Panc1 (cell line): ENCODE measurements around the gene PSKH1. TPM values are rescaled to one million over a fixed set of nuclear protein-coding genes. Genes with fewer than 3 reads are reported as not detected.

Source experiments
- ATAC-seq: fragments of 200-7000 bp; cut with Tn5 transposase; 2 replicates; pipeline ENCODE4 v1.9.1; 2020; ENCODE audit warnings: mild to moderate bottlenecking, moderate library complexity
- BruUV-seq: library from RNA; stranded (reverse); fragments of 400-500 nt; replicated peaks from 2 replicates; lab custom pipeline; 2021; lab: Mats Ljungman, UMichigan
- CTCF ChIA-PET: fragments of 300-600 bp; sonication (Branson Sonifier 250); formaldehyde crosslinking; loops from one replicate; lab custom pipeline; 2022; ENCODE audit warnings: antibody characterized with exemption; lab: Charles Lee
- POLR2A ChIA-PET: fragments of 300-600 bp; sonication (Branson Sonifier 250); formaldehyde crosslinking; loops from one replicate; lab custom pipeline; 2022; ENCODE audit warnings: antibody characterized with exemption; lab: Charles Lee
- DNase-seq: peaks from one replicate; pipeline ENCODE4 v3.0.0-alpha.2; 2010; ENCODE audit warnings: low read depth, low spot score
- H3K27ac ChIP-seq: 2 replicates; pipeline ENCODE4 v1.5.1; 2011; ENCODE audit warnings: mild to moderate bottlenecking, low read length, inconsistent platforms
- H3K27me3 ChIP-seq: fragments of 200-500 bp; sonication (Bioruptor generic); 2 replicates; pipeline ENCODE4 v1.6.0; 2014; ENCODE audit warnings: low read length, inconsistent platforms; ENCODE audit not compliant: control insufficient read depth, insufficient read depth
- H3K36me3 ChIP-seq: fragments of 200-500 bp; sonication (Bioruptor generic); 2 replicates; pipeline ENCODE4 v1.5.1; 2014; ENCODE audit warnings: inconsistent platforms, mild to moderate bottlenecking, low read length, moderate library complexity; ENCODE audit not compliant: control insufficient read depth, insufficient read depth
- H3K4me1 ChIP-seq: 2 replicates; pipeline ENCODE4 v1.5.1; 2011; ENCODE audit warnings: inconsistent platforms, mild to moderate bottlenecking, low read length, moderate library complexity; ENCODE audit not compliant: control insufficient read depth, insufficient read depth
- H3K4me3 ChIP-seq, 2 experiments: 2 replicates each; pipeline ENCODE4 v1.5.1; 2011 to 2012; ENCODE audit warnings: low read depth in 2 of 2, low read length in 2 of 2, mild to moderate bottlenecking in 2 of 2, inconsistent platforms in 1 of 2, moderate library complexity in 1 of 2
- H3K9me3 ChIP-seq: fragments of 200-500 bp; sonication (Bioruptor generic); 2 replicates; pipeline ENCODE4 v1.5.1; 2014; ENCODE audit warnings: low read depth, mild to moderate bottlenecking, inconsistent platforms, low read length, moderate library complexity; ENCODE audit not compliant: control insufficient read depth, insufficient read depth
- POLR2AphosphoS5 ChIP-seq: IDR thresholded peaks from 2 replicates; pipeline ENCODE4 v1.6.1; 2012; ENCODE audit warnings: mild to moderate bottlenecking, low read depth, low read length, moderate library complexity
- SIN3A ChIP-seq: IDR thresholded peaks from 2 replicates; pipeline ENCODE4 v1.6.1; 2012; ENCODE audit warnings: low read depth, mild to moderate bottlenecking, low read length, moderate library complexity, borderline replicate concordance; ENCODE audit not compliant: insufficient read depth
- TCF7L2 ChIP-seq: IDR thresholded peaks from 2 replicates; pipeline ENCODE4 v1.6.1; 2011; ENCODE audit warnings: mild to moderate bottlenecking, low read depth, low read length, inconsistent platforms
- in situ Hi-C: cut with HindIII; loops from 2 replicates; pipeline ENCODE4 v1.10.0; 2016; ENCODE audit warnings: low sequenced_read_pairs, low pct_unique_long_range_greater_than_20kb
- intact Hi-C: fragments of 100-400 bp; cut with micrococcal nuclease; formaldehyde crosslinking; loops from one replicate; pipeline ENCODE4 v1.10.0; 2022; ENCODE audit not compliant: unreplicated experiment
- total RNA-seq: library from RNA; stranded (reverse); gene quantifications from one replicate; pipeline ENCODE4 v1.2.1, GENCODE V29; 2021; ENCODE audit not compliant: unreplicated experiment
- TF ChIP-seq, protein P1 (sequence below): fragments of 450-650 bp; IDR thresholded peaks from 2 replicates; pipeline ENCODE4 v1.5.1; 2017; ENCODE audit warnings: mild to moderate bottlenecking
- TF ChIP-seq, protein P2 (sequence below), 2 experiments: IDR thresholded peaks; 2 replicates each; pipeline ENCODE4 v1.6.1; 2011 to 2012; ENCODE audit warnings: low read depth in 2 of 2, control low read depth in 1 of 2, low read length in 1 of 2, mild to moderate bottlenecking in 1 of 2, moderate library complexity in 1 of 2; ENCODE audit not compliant: insufficient read depth in 1 of 2

Gene PSKH1
- total RNA-seq, 1 experiment from 2014 or later = 17.8 TPM

DNA sequence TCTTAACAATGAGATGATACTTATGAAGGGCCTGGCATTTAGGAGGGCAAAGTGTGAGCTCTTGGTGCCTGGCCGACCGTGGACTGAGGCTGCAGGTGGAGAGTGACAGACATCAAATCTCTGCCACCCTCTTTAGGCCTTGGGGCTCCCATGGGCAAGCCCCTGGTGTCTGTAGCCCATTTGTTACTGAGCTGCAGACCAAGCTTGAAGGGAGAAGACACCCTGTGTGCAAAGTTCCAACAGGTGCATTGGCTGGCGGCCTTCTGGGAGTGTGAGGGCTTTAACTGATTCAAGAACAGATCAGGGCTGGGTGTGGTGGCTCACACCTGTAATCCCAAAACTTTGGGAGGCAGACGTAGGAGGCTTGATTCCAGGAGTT lies 39.4 kb downstream of the PSKH1 start:
- intact Hi-C loops = no loop called here
- no TSS peak for BruUV-seq
- no peak for TF ChIP-seq SIN3A
- TF ChIP-seq TCF7L2 = no peak
- TF ChIP-seq, protein P1, sequence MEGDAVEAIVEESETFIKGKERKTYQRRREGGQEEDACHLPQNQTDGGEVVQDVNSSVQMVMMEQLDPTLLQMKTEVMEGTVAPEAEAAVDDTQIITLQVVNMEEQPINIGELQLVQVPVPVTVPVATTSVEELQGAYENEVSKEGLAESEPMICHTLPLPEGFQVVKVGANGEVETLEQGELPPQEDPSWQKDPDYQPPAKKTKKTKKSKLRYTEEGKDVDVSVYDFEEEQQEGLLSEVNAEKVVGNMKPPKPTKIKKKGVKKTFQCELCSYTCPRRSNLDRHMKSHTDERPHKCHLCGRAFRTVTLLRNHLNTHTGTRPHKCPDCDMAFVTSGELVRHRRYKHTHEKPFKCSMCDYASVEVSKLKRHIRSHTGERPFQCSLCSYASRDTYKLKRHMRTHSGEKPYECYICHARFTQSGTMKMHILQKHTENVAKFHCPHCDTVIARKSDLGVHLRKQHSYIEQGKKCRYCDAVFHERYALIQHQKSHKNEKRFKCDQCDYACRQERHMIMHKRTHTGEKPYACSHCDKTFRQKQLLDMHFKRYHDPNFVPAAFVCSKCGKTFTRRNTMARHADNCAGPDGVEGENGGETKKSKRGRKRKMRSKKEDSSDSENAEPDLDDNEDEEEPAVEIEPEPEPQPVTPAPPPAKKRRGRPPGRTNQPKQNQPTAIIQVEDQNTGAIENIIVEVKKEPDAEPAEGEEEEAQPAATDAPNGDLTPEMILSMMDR = no peak
- TF ChIP-seq, protein P2, sequence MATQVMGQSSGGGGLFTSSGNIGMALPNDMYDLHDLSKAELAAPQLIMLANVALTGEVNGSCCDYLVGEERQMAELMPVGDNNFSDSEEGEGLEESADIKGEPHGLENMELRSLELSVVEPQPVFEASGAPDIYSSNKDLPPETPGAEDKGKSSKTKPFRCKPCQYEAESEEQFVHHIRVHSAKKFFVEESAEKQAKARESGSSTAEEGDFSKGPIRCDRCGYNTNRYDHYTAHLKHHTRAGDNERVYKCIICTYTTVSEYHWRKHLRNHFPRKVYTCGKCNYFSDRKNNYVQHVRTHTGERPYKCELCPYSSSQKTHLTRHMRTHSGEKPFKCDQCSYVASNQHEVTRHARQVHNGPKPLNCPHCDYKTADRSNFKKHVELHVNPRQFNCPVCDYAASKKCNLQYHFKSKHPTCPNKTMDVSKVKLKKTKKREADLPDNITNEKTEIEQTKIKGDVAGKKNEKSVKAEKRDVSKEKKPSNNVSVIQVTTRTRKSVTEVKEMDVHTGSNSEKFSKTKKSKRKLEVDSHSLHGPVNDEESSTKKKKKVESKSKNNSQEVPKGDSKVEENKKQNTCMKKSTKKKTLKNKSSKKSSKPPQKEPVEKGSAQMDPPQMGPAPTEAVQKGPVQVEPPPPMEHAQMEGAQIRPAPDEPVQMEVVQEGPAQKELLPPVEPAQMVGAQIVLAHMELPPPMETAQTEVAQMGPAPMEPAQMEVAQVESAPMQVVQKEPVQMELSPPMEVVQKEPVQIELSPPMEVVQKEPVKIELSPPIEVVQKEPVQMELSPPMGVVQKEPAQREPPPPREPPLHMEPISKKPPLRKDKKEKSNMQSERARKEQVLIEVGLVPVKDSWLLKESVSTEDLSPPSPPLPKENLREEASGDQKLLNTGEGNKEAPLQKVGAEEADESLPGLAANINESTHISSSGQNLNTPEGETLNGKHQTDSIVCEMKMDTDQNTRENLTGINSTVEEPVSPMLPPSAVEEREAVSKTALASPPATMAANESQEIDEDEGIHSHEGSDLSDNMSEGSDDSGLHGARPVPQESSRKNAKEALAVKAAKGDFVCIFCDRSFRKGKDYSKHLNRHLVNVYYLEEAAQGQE (IDR thresholded peaks at IDR 0.05; ENCODE audit: insufficient read depth in 1 of 2, low read depth in 2 of 2, low read length in 1 of 2) = no peak
- no peak for TF ChIP-seq POLR2AphosphoS5
- Histone ChIP-seq H3K27ac (no peak overlapping the region), H3K9me3 (no peaks in the 10 kb centered on the region), H3K27me3 (no peaks in the 10 kb centered on the region), H3K36me3 (peaks cover 2% of the 10 kb centered on the region; the same call in 1 of the 2 replicates), H3K4me3 (no peak overlapping the region), H3K4me1 (0 out of 2 replicates have a peak, but pooled peaks cover 4% of the 10 kb centered on the region)
- DNase-seq (no peak), ATAC-seq (no peak)
- ChIA-PET POLR2A (no interaction called here), CTCF (no interaction called here)
- in situ Hi-C loops = no loop called here

DNA sequence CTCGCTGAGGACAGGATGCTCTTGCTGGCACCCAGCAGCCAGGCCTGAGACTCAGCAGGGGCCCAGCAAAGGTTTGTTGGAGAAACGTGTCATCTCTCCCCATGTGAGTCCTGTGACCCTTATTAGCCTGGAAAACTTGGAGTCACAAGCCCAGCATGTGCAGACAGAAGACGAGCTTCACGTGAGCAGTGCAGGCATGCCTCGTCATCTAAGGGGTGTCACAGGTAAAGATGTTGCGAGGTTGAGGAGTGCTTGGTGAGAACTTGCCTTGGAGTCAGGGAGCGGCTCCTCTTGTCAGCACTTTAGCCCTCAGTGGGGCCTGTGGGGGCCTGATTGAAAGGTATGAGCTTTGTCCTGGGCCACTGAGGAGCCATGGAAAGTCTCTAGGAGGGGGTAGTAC lies 40.8 kb downstream of the PSKH1 start:
- H3K27me3 ChIP-seq = no peaks in the 10 kb centered on the region
- H3K27ac ChIP-seq = no peak overlapping the region
- intact Hi-C loops (no loop called here), in situ Hi-C loops (no loop called here)
- peaks cover 2% of the 10 kb centered on the region; the same call in 1 of the 2 replicates for H3K36me3 ChIP-seq
- no peak for TF ChIP-seq TCF7L2
- TF ChIP-seq POLR2AphosphoS5 = no peak
- TF ChIP-seq, protein P2 (IDR thresholded peaks at IDR 0.05; ENCODE audit: insufficient read depth in 1 of 2, low read depth in 2 of 2, low read length in 1 of 2) = no peak
- no peak for TF ChIP-seq SIN3A
- TF ChIP-seq, protein P1 = no peak
- CTCF ChIA-PET = interaction anchor here (0.6 kb wide), 1 partner anchor 50 kb away, joined by 5 read pairs; no protein-coding TSS in a partner anchor
- H3K4me3 ChIP-seq = no peak overlapping the region
- no peak for ATAC-seq
- H3K9me3 ChIP-seq = no peaks in the 10 kb centered on the region
- DNase-seq = no peak
- BruUV-seq = no TSS peak
- POLR2A ChIA-PET = interaction anchor here (0.5 kb wide), 1 partner anchor 117 kb away, joined by 4 read pairs; no protein-coding TSS in a partner anchor
- 0 out of 2 replicates have a peak, but pooled peaks cover 4% of the 10 kb centered on the region for H3K4me1 ChIP-seq
